Suprapubic skin (tissue), 3 donors: Measurements from ENCODE around the gene TNNT2.

Experiments
- CTCF ChIP-seq, 2 donors: fragments of 200-600 bp in 1 of 2; fragments of 450-650 bp in 1 of 2; sonication (generic) in 1 of 2; IDR thresholded peaks; one replicate each; pipeline ENCODE4 v1.5.1; 2016 to 2019; ENCODE audit warnings: antibody characterized with exemption in 2 of 2, mild to moderate bottlenecking in 1 of 2, moderate library complexity in 1 of 2
- EP300 ChIP-seq: sonication (generic); formaldehyde crosslinking; IDR thresholded peaks from one replicate; pipeline ENCODE4 v1.6.1; 2017; ENCODE audit warnings: antibody characterized with exemption
- POLR2A ChIP-seq, 2 donors: fragments of 450-650 bp; IDR thresholded peaks; one replicate each; pipeline ENCODE4 v1.6.1; 2017; ENCODE audit warnings: antibody characterized with exemption in 2 of 2, mild to moderate bottlenecking in 2 of 2, moderate library complexity in 2 of 2

- TF ChIP-seq CTCF (IDR thresholded peaks at IDR 0.05) (no peak), EP300 (no peak), POLR2A (IDR thresholded peaks at IDR 0.05) (no peak)
Measured at GRCh38 chr1:201418461-201418860, 41.0 kb upstream of the TNNT2 start.
